Natural killer cell (primary cell): ENCODE data around the gene GNL3. TPM values are rescaled to one million over a fixed set of nuclear protein-coding genes. Genes with fewer than 3 reads are reported as not detected.

Source experiments
- ATAC-seq, 3 donors: fragments of 150-1000 bp in 2 of 3; fragments of 200-7000 bp in 1 of 3; cut with Tn5 transposase; 1 replicate in 1 of 3; 2 replicates in 2 of 3; pipeline ENCODE4 v1.10.0; 2021; ENCODE audit warnings: mild to moderate bottlenecking in 2 of 3, moderate library complexity in 2 of 3
- DNase-seq, 2 donors: peaks; one replicate each; pipeline versions ENCODE4 v3.0.0 to v3.0.0-alpha.2; 2013 to 2021; ENCODE audit warnings: mixed read lengths in 1 of 2
- H3K27ac ChIP-seq: one replicate; pipeline ENCODE4 v1.5.1; 2013; ENCODE audit warnings: mild to moderate bottlenecking, low read length
- H3K27me3 ChIP-seq: one replicate; pipeline ENCODE4 v1.6.1; 2013; ENCODE audit warnings: low read length; ENCODE audit not compliant: control insufficient read depth, insufficient read depth
- H3K36me3 ChIP-seq: one replicate; pipeline ENCODE4 v1.6.1; 2013; ENCODE audit warnings: low read length; ENCODE audit not compliant: control insufficient read depth, insufficient read depth
- H3K4me1 ChIP-seq: one replicate; pipeline ENCODE4 v1.6.1; 2013; ENCODE audit warnings: low read length; ENCODE audit not compliant: control insufficient read depth, insufficient read depth
- H3K4me3 ChIP-seq: one replicate; pipeline ENCODE4 v1.5.1; 2013; ENCODE audit warnings: low read length
- H3K9me3 ChIP-seq: one replicate; pipeline ENCODE4 v1.6.1; 2013; ENCODE audit warnings: low read length; ENCODE audit not compliant: control insufficient read depth, insufficient read depth
- H3K27ac Mint-ChIP-seq, 2 donors: one replicate each; pipeline ENCODE4 v1.8.0; 2022; ENCODE audit warnings: mild to moderate bottlenecking in 2 of 2, mixed read lengths in 2 of 2, moderate library complexity in 1 of 2
- H3K27me3 Mint-ChIP-seq, 2 donors: one replicate each; pipeline ENCODE4 v1.8.0; 2022; ENCODE audit warnings: low read depth in 2 of 2, mixed read lengths in 2 of 2
- H3K36me3 Mint-ChIP-seq: one replicate; pipeline ENCODE4 v1.8.0; 2022; ENCODE audit warnings: mixed read lengths
- H3K4me1 Mint-ChIP-seq, 2 donors: one replicate each; pipeline ENCODE4 v1.8.0; 2022; ENCODE audit warnings: mixed read lengths in 2 of 2
- H3K4me3 Mint-ChIP-seq: one replicate; pipeline ENCODE4 v1.8.0; 2022; ENCODE audit warnings: mild to moderate bottlenecking, moderate library complexity, mixed read lengths
- H3K9me3 Mint-ChIP-seq, 2 donors: one replicate each; pipeline ENCODE4 v1.8.0; 2022; ENCODE audit warnings: mixed read lengths in 2 of 2
- CTCF ChIP-seq: fragments of 200-600 bp; IDR thresholded peaks from one replicate; pipeline ENCODE4 v1.8.0; 2022; ENCODE audit warnings: antibody characterized with exemption
- WGBS: methylation state at CpG from one replicate; pipeline ENCODE4 v1.1.7; 2013; ENCODE audit warnings: missing lambda C conversion rate; ENCODE audit not compliant: insufficient coverage; 5-methylcytosine and 5-hydroxymethylcytosine counted together
- intact Hi-C: fragments of 100-400 bp; cut with micrococcal nuclease; formaldehyde crosslinking; loops from one replicate; pipeline ENCODE4 v1.14.2; 2022
- total RNA-seq, 4 donors: library from RNA; stranded (reverse); fragments of 120-200 nt in 1 of 4; gene quantifications; one replicate each; pipeline versions ENCODE4 v1.2.3 to v1.2.4, GENCODE V29; 2013 to 2022

The GNL3 gene
- total RNA-seq, 3 donors from 2014 or later (not counting 1 experiment from before 2014, with no cell fraction given): 70.7 to 81.1 (median 70.9) TPM

GRCh38 chr3:52712291-52713212 lies 26.7 kb downstream of the GNL3 start:
- intact Hi-C loops: no loop called here
- no peak overlapping the region for H3K27ac ChIP-seq
- no peaks in the 10 kb centered on the region for H3K36me3 Mint-ChIP-seq
- H3K27ac Mint-ChIP-seq: no peak overlapping the region
- no peaks in the 10 kb centered on the region for H3K9me3 ChIP-seq
- peaks cover 11% of the 10 kb centered on the region for H3K36me3 ChIP-seq
- no peak overlapping the region for H3K4me3 ChIP-seq
- 93% methylated on average over 17 of the region's 17 CpGs for WGBS
- no peaks in the 10 kb centered on the region for H3K9me3 Mint-ChIP-seq
- H3K4me1 ChIP-seq: peaks cover 1% of the 10 kb centered on the region
- no peaks in the 10 kb centered on the region for H3K27me3 ChIP-seq
- H3K4me1 Mint-ChIP-seq: peaks cover 2 to 8% of the 10 kb centered on the region in 2 donors
- H3K27me3 Mint-ChIP-seq: no peaks in the 10 kb centered on the region
- DNase-seq: no peak
- H3K4me3 Mint-ChIP-seq: no peak overlapping the region
- ATAC-seq: no peak
- TF ChIP-seq CTCF: no peak

- no peaks in the 10 kb centered on the region for H3K4me1 ChIP-seq
- Mint-ChIP-seq H3K36me3 (no peaks in the 10 kb centered on the region), H3K9me3 (peaks cover 0 to under 1% of the 10 kb centered on the region in 2 donors), H3K4me1 (peaks cover 2 to 5% of the 10 kb centered on the region in 2 donors), H3K27me3 (no peaks in the 10 kb centered on the region), H3K27ac (no peak overlapping the region), H3K4me3 (no peak overlapping the region)
- TF ChIP-seq CTCF: no peak
- DNase-seq (no peak), ATAC-seq (no peak)
- H3K4me3 ChIP-seq: no peak overlapping the region
- no peak overlapping the region for H3K27ac ChIP-seq
- 92% methylated on average over 39 of the region's 39 CpGs for WGBS
- intact Hi-C loops: no loop called here
- no peaks in the 10 kb centered on the region for H3K27me3 ChIP-seq
- peaks cover 4% of the 10 kb centered on the region for H3K9me3 ChIP-seq
- peaks cover 3% of the 10 kb centered on the region for H3K36me3 ChIP-seq
Observed at GRCh38 chr3:52714335-52715302, 28.8 kb downstream of the GNL3 start.

- TF ChIP-seq CTCF: no peak
- H3K4me3 ChIP-seq: no peak overlapping the region
- no peaks in the 10 kb centered on the region for H3K27me3 ChIP-seq
- 92% methylated on average over 11 of the region's 11 CpGs for WGBS
- H3K36me3 ChIP-seq: peaks cover 3% of the 10 kb centered on the region
- intact Hi-C loops: no loop called here
- Mint-ChIP-seq H3K36me3 (no peaks in the 10 kb centered on the region), H3K27ac (no peak overlapping the region), H3K27me3 (no peaks in the 10 kb centered on the region), H3K4me3 (no peak overlapping the region), H3K4me1 (peaks cover 11 to 12% of the 10 kb centered on the region in 2 donors), H3K9me3 (peaks cover 0 to 3% of the 10 kb centered on the region in 2 donors)
- no peak overlapping the region for H3K27ac ChIP-seq
- H3K9me3 ChIP-seq: peaks cover 10% of the 10 kb centered on the region
- H3K4me1 ChIP-seq: peaks cover under 1% of the 10 kb centered on the region
- ATAC-seq (no peak), DNase-seq (no peak)
Observed at GRCh38 chr3:52715714-52716305, 30.0 kb downstream of the GNL3 start.
